ENCODE measurements around the gene TMEM163.

TMEM163 gene

DNA sequence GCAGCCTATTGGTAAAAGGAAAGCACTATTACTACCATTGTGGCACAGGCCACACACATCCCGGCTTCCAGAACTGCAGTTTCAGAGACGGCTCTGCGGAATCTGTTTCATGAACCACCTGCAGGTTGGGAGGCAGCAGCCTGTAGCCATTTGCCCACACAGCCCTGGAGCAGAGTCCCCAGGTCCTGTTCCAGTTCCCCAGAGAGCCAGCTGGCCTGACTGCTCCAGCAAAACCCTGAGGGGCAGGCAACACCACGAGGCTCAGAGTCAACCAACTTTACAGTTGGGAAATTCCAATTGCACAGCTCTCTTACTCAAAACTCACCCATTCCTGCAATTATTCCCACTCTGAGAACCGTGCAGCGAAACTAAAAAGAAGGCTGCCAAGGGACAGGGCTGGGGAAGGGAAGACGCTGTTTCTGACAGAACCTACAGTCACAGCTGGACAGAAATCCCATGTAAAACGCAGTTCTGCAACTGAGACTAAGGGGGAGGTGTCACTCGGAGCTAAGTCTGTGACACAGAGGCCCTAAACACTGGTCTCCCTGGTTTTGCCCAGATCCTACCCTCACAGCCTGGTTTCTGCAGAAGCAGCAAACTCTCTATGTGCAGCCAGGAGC lies 219.4 kb downstream of the TMEM163 start:
- Histone ChIP-seq H3K56ac (ENCODE audit: low read length) (no peak overlapping the region), H3K18ac (ENCODE audit: low read length) (no peak overlapping the region), H3K36me3 (ENCODE audit: control insufficient read depth, insufficient read depth, low read length) (no peaks in the 10 kb centered on the region), H3K79me2 (ENCODE audit: control insufficient read depth, insufficient read depth, low read length) (no peaks in the 10 kb centered on the region), H2BK120ac (ENCODE audit: low read depth, low read length) (no peak overlapping the region), H4K8ac (ENCODE audit: low read depth, low read length) (no peak overlapping the region), H2AK5ac (ENCODE audit: low read length) (no peak overlapping the region), H3K4ac (ENCODE audit: low read depth, low read length) (no peak overlapping the region), H3K79me1 (ENCODE audit: low read length) (no peaks in the 10 kb centered on the region), H3K23ac (ENCODE audit: low read length) (no peak overlapping the region), H3K4me1 (ENCODE audit: control insufficient read depth, low read depth, low read length) (no peaks in the 10 kb centered on the region), H3K9ac (ENCODE audit: low read length) (no peak overlapping the region), H2BK15ac (replicated peaks; ENCODE audit: low read depth) (no peak overlapping the region), H3K4me3 (ENCODE audit: low read length) (no peak overlapping the region), H3K27ac (ENCODE audit: low read depth, low read length) (no peak overlapping the region), H4K5ac (ENCODE audit: low read length) (no peak overlapping the region), H3K4me2 (ENCODE audit: low read length) (no peak overlapping the region), H2BK5ac (ENCODE audit: low read length) (no peak overlapping the region), H3K27me3 (ENCODE audit: insufficient read depth, low read length, poor library complexity) (no peaks in the 10 kb centered on the region)
- no peak for DNase-seq
- WGBS (ENCODE audit: extremely low coverage, insufficient coverage, low lambda C conversion rate), result no CpG with 5 or more reads among the region's 9 CpGs

GRCh38 chr2:134498654-134499053 lies 220.1 kb downstream of the TMEM163 start:
- Histone ChIP-seq H2BK120ac (ENCODE audit: low read depth, low read length) (no peak overlapping the region), H2AK5ac (ENCODE audit: low read length) (no peak overlapping the region), H4K5ac (ENCODE audit: low read length) (no peak overlapping the region), H3K23ac (ENCODE audit: low read length) (no peak overlapping the region), H3K36me3 (ENCODE audit: control insufficient read depth, insufficient read depth, low read length) (no peaks in the 10 kb centered on the region), H3K9ac (ENCODE audit: low read length) (no peak overlapping the region), H2BK5ac (ENCODE audit: low read length) (no peak overlapping the region), H3K4me3 (ENCODE audit: low read length) (no peak overlapping the region), H3K27me3 (ENCODE audit: insufficient read depth, low read length, poor library complexity) (no peaks in the 10 kb centered on the region), H3K4me2 (ENCODE audit: low read length) (no peak overlapping the region), H3K56ac (ENCODE audit: low read length) (no peak overlapping the region), H3K27ac (ENCODE audit: low read depth, low read length) (no peak overlapping the region), H3K79me2 (ENCODE audit: control insufficient read depth, insufficient read depth, low read length) (no peaks in the 10 kb centered on the region), H3K18ac (ENCODE audit: low read length) (no peak overlapping the region), H3K4me1 (ENCODE audit: control insufficient read depth, low read depth, low read length) (no peaks in the 10 kb centered on the region), H3K4ac (ENCODE audit: low read depth, low read length) (no peak overlapping the region), H4K8ac (ENCODE audit: low read depth, low read length) (no peak overlapping the region), H2BK15ac (replicated peaks; ENCODE audit: low read depth) (no peak overlapping the region), H3K79me1 (ENCODE audit: low read length) (no peaks in the 10 kb centered on the region)
- DNase-seq, result no peak
- WGBS (ENCODE audit: extremely low coverage, insufficient coverage, low lambda C conversion rate), result no CpG with 5 or more reads among the region's 7 CpGs

GRCh38 chr2:134493797-134494196 lies 225.0 kb downstream of the TMEM163 start:
- Histone ChIP-seq H3K56ac (ENCODE audit: low read length) (no peak overlapping the region), H2BK120ac (ENCODE audit: low read depth, low read length) (no peak overlapping the region), H3K23ac (ENCODE audit: low read length) (no peak overlapping the region), H3K36me3 (ENCODE audit: control insufficient read depth, insufficient read depth, low read length) (no peaks in the 10 kb centered on the region), H3K9ac (ENCODE audit: low read length) (no peak overlapping the region), H4K5ac (ENCODE audit: low read length) (no peak overlapping the region), H3K4me3 (ENCODE audit: low read length) (no peak overlapping the region), H3K4me2 (ENCODE audit: low read length) (no peak overlapping the region), H4K8ac (ENCODE audit: low read depth, low read length) (no peak overlapping the region), H2BK5ac (ENCODE audit: low read length) (no peak overlapping the region), H3K27me3 (ENCODE audit: insufficient read depth, low read length, poor library complexity) (no peaks in the 10 kb centered on the region), H3K27ac (ENCODE audit: low read depth, low read length) (no peak overlapping the region), H3K4ac (ENCODE audit: low read depth, low read length) (no peak overlapping the region), H2AK5ac (ENCODE audit: low read length) (no peak overlapping the region), H3K18ac (ENCODE audit: low read length) (no peak overlapping the region), H2BK15ac (replicated peaks; ENCODE audit: low read depth) (no peak overlapping the region), H3K4me1 (ENCODE audit: control insufficient read depth, low read depth, low read length) (no peaks in the 10 kb centered on the region), H3K79me2 (ENCODE audit: control insufficient read depth, insufficient read depth, low read length) (no peaks in the 10 kb centered on the region), H3K79me1 (ENCODE audit: low read length) (no peaks in the 10 kb centered on the region)
- no peak for DNase-seq
- no CpG with 5 or more reads among the region's 4 CpGs for WGBS (ENCODE audit: extremely low coverage, insufficient coverage, low lambda C conversion rate)

- H2BK15ac ChIP-seq (replicated peaks; ENCODE audit: low read depth), result no peak overlapping the region
- H2BK120ac ChIP-seq (ENCODE audit: low read depth, low read length), result no peak overlapping the region
- no peak overlapping the region for H4K8ac ChIP-seq (ENCODE audit: low read depth, low read length)
- H3K79me2 ChIP-seq (ENCODE audit: control insufficient read depth, insufficient read depth, low read length), result no peaks in the 10 kb centered on the region
- no peak overlapping the region for H3K27ac ChIP-seq (ENCODE audit: low read depth, low read length)
- H3K56ac ChIP-seq (ENCODE audit: low read length), result no peak overlapping the region
- no peaks in the 10 kb centered on the region for H3K79me1 ChIP-seq (ENCODE audit: low read length)
- no peak overlapping the region for H3K23ac ChIP-seq (ENCODE audit: low read length)
- H4K5ac ChIP-seq (ENCODE audit: low read length), result no peak overlapping the region
- no peak overlapping the region for H3K4me2 ChIP-seq (ENCODE audit: low read length)
- no peak overlapping the region for H2BK5ac ChIP-seq (ENCODE audit: low read length)
- no peaks in the 10 kb centered on the region for H3K4me1 ChIP-seq (ENCODE audit: control insufficient read depth, low read depth, low read length)
- H3K36me3 ChIP-seq (ENCODE audit: control insufficient read depth, insufficient read depth, low read length), result no peaks in the 10 kb centered on the region
- H3K4me3 ChIP-seq (ENCODE audit: low read length), result no peak overlapping the region
- no peak overlapping the region for H3K4ac ChIP-seq (ENCODE audit: low read depth, low read length)
- WGBS (ENCODE audit: extremely low coverage, insufficient coverage, low lambda C conversion rate), result no CpG with 5 or more reads among the region's 9 CpGs
- H3K18ac ChIP-seq (ENCODE audit: low read length), result no peak overlapping the region
- no peaks in the 10 kb centered on the region for H3K27me3 ChIP-seq (ENCODE audit: insufficient read depth, low read length, poor library complexity)
- no peak overlapping the region for H2AK5ac ChIP-seq (ENCODE audit: low read length)
- peak; percentile 46 for DNase-seq
- no peak overlapping the region for H3K9ac ChIP-seq (ENCODE audit: low read length)
These were observed 226.9 kb downstream of the TMEM163 start for GRCh38 chr2:134491771-134492441.

- Histone ChIP-seq H4K8ac (ENCODE audit: low read depth, low read length) (no peak overlapping the region), H3K56ac (ENCODE audit: low read length) (no peak overlapping the region), H2BK120ac (ENCODE audit: low read depth, low read length) (no peak overlapping the region), H3K4me2 (ENCODE audit: low read length) (no peak overlapping the region), H3K79me1 (ENCODE audit: low read length) (no peaks in the 10 kb centered on the region), H3K18ac (ENCODE audit: low read length) (no peak overlapping the region), H3K79me2 (ENCODE audit: control insufficient read depth, insufficient read depth, low read length) (no peaks in the 10 kb centered on the region), H3K23ac (ENCODE audit: low read length) (no peak overlapping the region), H3K4me3 (ENCODE audit: low read length) (no peak overlapping the region), H3K4me1 (ENCODE audit: control insufficient read depth, low read depth, low read length) (no peaks in the 10 kb centered on the region), H2AK5ac (ENCODE audit: low read length) (no peak overlapping the region), H2BK5ac (ENCODE audit: low read length) (no peak overlapping the region), H3K27ac (ENCODE audit: low read depth, low read length) (no peak overlapping the region), H3K36me3 (ENCODE audit: control insufficient read depth, insufficient read depth, low read length) (no peaks in the 10 kb centered on the region), H3K4ac (ENCODE audit: low read depth, low read length) (no peak overlapping the region), H2BK15ac (replicated peaks; ENCODE audit: low read depth) (no peak overlapping the region), H3K9ac (ENCODE audit: low read length) (no peak overlapping the region), H4K5ac (ENCODE audit: low read length) (no peak overlapping the region), H3K27me3 (ENCODE audit: insufficient read depth, low read length, poor library complexity) (no peaks in the 10 kb centered on the region)
- no CpG with 5 or more reads among the region's 4 CpGs for WGBS (ENCODE audit: extremely low coverage, insufficient coverage, low lambda C conversion rate)
- DNase-seq, result no peak
These were observed 227.8 kb downstream of the TMEM163 start for GRCh38 chr2:134491022-134491421.

- no peak overlapping the region for H3K4ac ChIP-seq (ENCODE audit: low read depth, low read length)
- no peaks in the 10 kb centered on the region for H3K36me3 ChIP-seq (ENCODE audit: control insufficient read depth, insufficient read depth, low read length)
- H3K4me3 ChIP-seq (ENCODE audit: low read length), result no peak overlapping the region
- H3K9ac ChIP-seq (ENCODE audit: low read length), result no peak overlapping the region
- no peak overlapping the region for H4K8ac ChIP-seq (ENCODE audit: low read depth, low read length)
- no peak overlapping the region for H3K18ac ChIP-seq (ENCODE audit: low read length)
- H3K79me2 ChIP-seq (ENCODE audit: control insufficient read depth, insufficient read depth, low read length), result no peaks in the 10 kb centered on the region
- no peaks in the 10 kb centered on the region for H3K4me1 ChIP-seq (ENCODE audit: control insufficient read depth, low read depth, low read length)
- no peak for DNase-seq
- no peaks in the 10 kb centered on the region for H3K79me1 ChIP-seq (ENCODE audit: low read length)
- H2BK5ac ChIP-seq (ENCODE audit: low read length), result no peak overlapping the region
- no CpG with 5 or more reads among the region's 4 CpGs for WGBS (ENCODE audit: extremely low coverage, insufficient coverage, low lambda C conversion rate)
- H2BK120ac ChIP-seq (ENCODE audit: low read depth, low read length), result no peak overlapping the region
- no peak overlapping the region for H3K23ac ChIP-seq (ENCODE audit: low read length)
- no peak overlapping the region for H3K4me2 ChIP-seq (ENCODE audit: low read length)
- no peak overlapping the region for H3K27ac ChIP-seq (ENCODE audit: low read depth, low read length)
- H3K56ac ChIP-seq (ENCODE audit: low read length), result no peak overlapping the region
- no peak overlapping the region for H2AK5ac ChIP-seq (ENCODE audit: low read length)
- H2BK15ac ChIP-seq (replicated peaks; ENCODE audit: low read depth), result no peak overlapping the region
- H3K27me3 ChIP-seq (ENCODE audit: insufficient read depth, low read length, poor library complexity), result no peaks in the 10 kb centered on the region
- H4K5ac ChIP-seq (ENCODE audit: low read length), result no peak overlapping the region
These were observed 228.2 kb downstream of the TMEM163 start for GRCh38 chr2:134490559-134490958.

Measured in mesendoderm (in vitro differentiated cells).